HepG2 (cell line): Measurements from ENCODE around the gene HDHD3. TPM values are rescaled to one million over a fixed set of nuclear protein-coding genes. Genes with fewer than 3 reads are reported as not detected.
A peak's percentile ranks its signal among the peaks of the same experiment; 100 is the strongest.

ENCODE experiments used
- BATF2 ChIP-seq: sonication (generic); formaldehyde crosslinking; IDR thresholded peaks from 2 replicates; pipeline ENCODE4 v1.8.0; 2022; ENCODE audit warnings: mild to moderate bottlenecking, missing genetic modification reagents, moderate library complexity
- CBX5 ChIP-seq: sonication (generic); formaldehyde crosslinking; IDR thresholded peaks from 2 replicates; pipeline ENCODE4 v1.4.0; 2020; ENCODE audit warnings: missing genetic modification reagents, borderline replicate concordance
- CENPT ChIP-seq: sonication (generic); formaldehyde crosslinking; IDR thresholded peaks from 2 replicates; pipeline ENCODE4 v1.8.0; 2022; ENCODE audit warnings: low read depth, mild to moderate bottlenecking, moderate library complexity, missing genetic modification reagents
- CHD4 ChIP-seq: fragments of 200-600 bp; sonication (generic); IDR thresholded peaks from 2 replicates; pipeline ENCODE4 v1.7.0; 2017; ENCODE audit warnings: mild to moderate bottlenecking, low read length, borderline replicate concordance
- EZH2 ChIP-seq: conservative IDR thresholded peaks from 2 replicates; pipeline ENCODE4 v1.6.1; 2012; ENCODE audit warnings: mild to moderate bottlenecking, low read depth, low read length, moderate library complexity
- KLF15 ChIP-seq: sonication (generic); formaldehyde crosslinking; IDR thresholded peaks from 2 replicates; pipeline ENCODE4 v1.8.1; 2023; ENCODE audit warnings: borderline replicate concordance, mild to moderate bottlenecking, inconsistent platforms, missing genetic modification reagents, mixed read lengths
- MAF1 ChIP-seq: sonication (generic); formaldehyde crosslinking; IDR thresholded peaks from 2 replicates; pipeline ENCODE4 v1.5.0; 2020; ENCODE audit warnings: missing genetic modification reagents, borderline replicate concordance
- PAXIP1 ChIP-seq: sonication (generic); formaldehyde crosslinking; conservative IDR thresholded peaks from 2 replicates; pipeline ENCODE4 v1.4.0; 2020; ENCODE audit warnings: mild to moderate bottlenecking, missing genetic modification reagents, moderate library complexity
- POGZ ChIP-seq: sonication (generic); formaldehyde crosslinking; IDR thresholded peaks from 2 replicates; pipeline ENCODE4 v1.4.0; 2020; ENCODE audit warnings: mild to moderate bottlenecking, missing genetic modification reagents
- RARA ChIP-seq: IDR thresholded peaks from 2 replicates; pipeline ENCODE4 v1.6.1; 2016; ENCODE audit warnings: missing genetic modification reagents, missing compliant biosample characterization
- ZMYM3 ChIP-seq: sonication (generic); formaldehyde crosslinking; IDR thresholded peaks from 2 replicates; pipeline ENCODE4 v1.5.1; 2020; ENCODE audit warnings: mild to moderate bottlenecking, missing genetic modification reagents
- ZNF329 ChIP-seq: sonication (generic); formaldehyde crosslinking; IDR thresholded peaks from 2 replicates; pipeline ENCODE4 v1.9.0; 2021; ENCODE audit warnings: low read depth, mild to moderate bottlenecking, missing genetic modification reagents
- ZNF441 ChIP-seq: sonication (generic); formaldehyde crosslinking; IDR thresholded peaks from 2 replicates; pipeline ENCODE4 v1.7.0; 2021; ENCODE audit warnings: missing genetic modification reagents, borderline replicate concordance
- ZNF724P ChIP-seq: sonication (generic); formaldehyde crosslinking; IDR thresholded peaks from 2 replicates; pipeline ENCODE4 v1.8.0; 2022; ENCODE audit warnings: missing genetic modification reagents, borderline replicate concordance
- polyA plus RNA-seq, 8 experiments: library from polyadenylated mRNA; depleted of rRNA in 3 of 8; stranded (reverse) in 7 of 8; unstranded in 1 of 8; fragments of >200 nt; fragmentation: Illumina TruSeq in 4 of 8; extraction: Trizol in 4 of 8; gene quantifications; 2 replicates each; pipeline versions ENCODE4 v1.2.1 to v1.2.3, GENCODE V29; 2011 to 2016; ENCODE audit warnings: low read depth in 4 of 8, missing spikeins in 1 of 8, mixed read lengths in 1 of 8; ENCODE audit not compliant: insufficient read depth in 1 of 8
- total RNA-seq, 5 experiments: library from RNA; depleted of rRNA; stranded (reverse); fragments of >200 nt; fragmentation: Illumina TruSeq; extraction: Trizol; gene quantifications; 2 replicates each; pipeline ENCODE4 v1.2.3, GENCODE V29; 2016; ENCODE audit warnings: low read depth in 1 of 5
- TF ChIP-seq, protein P1 (sequence below): sonication (generic); formaldehyde crosslinking; IDR thresholded peaks from 2 replicates; pipeline ENCODE4 v1.5.1; 2020; ENCODE audit warnings: mild to moderate bottlenecking, moderate library complexity, missing genetic modification reagents
- TF ChIP-seq, protein P2 (sequence below), 2 experiments: sonication (generic) in 1 of 2; formaldehyde crosslinking in 1 of 2; IDR thresholded peaks; 2 replicates each; pipeline versions ENCODE4 v1.4.0 to v1.6.1; 2018 to 2020; ENCODE audit warnings: missing genetic modification reagents in 2 of 2, borderline replicate concordance in 1 of 2, low read depth in 1 of 2, mild to moderate bottlenecking in 1 of 2, missing biosample characterization in 1 of 2
- TF ChIP-seq, protein P3 (sequence below): IDR thresholded peaks from 2 replicates; pipeline ENCODE4 v1.6.1; 2016; ENCODE audit warnings: missing compliant biosample characterization, missing genetic modification reagents, borderline replicate concordance
- TF ChIP-seq, protein P4 (sequence below): IDR thresholded peaks from 2 replicates; pipeline ENCODE4 v1.6.1; 2018; ENCODE audit warnings: missing genetic modification reagents, mild to moderate bottlenecking, missing compliant biosample characterization

Gene HDHD3
- total and polyA plus RNA-seq, 2 of the 13 experiments (the other 11 are each of a cell fraction or from before 2014, with no cell fraction given) = 23.1 to 38.5 TPM

- TF ChIP-seq ZNF329 (no peak), ZNF441 (CRISPR knock-in tag) (peak; percentile 31; the same call in 1 of the 2 replicates), BATF2 (CRISPR knock-in tag) (no peak), MAF1 (CRISPR knock-in tag) (no peak), ZNF724P (CRISPR knock-in tag) (no peak), CHD4 (no peak; the same call in 1 of the 2 replicates), EZH2 (no peak), ZMYM3 (no peak; the same call in 1 of the 2 replicates), RARA (CRISPR knock-in tag) (peak; percentile 87), POGZ (CRISPR knock-in tag) (0 out of 2 replicates have a peak, but pooled peaks have one; percentile 55), PAXIP1 (CRISPR knock-in tag) (peak; percentile 99), KLF15 (CRISPR knock-in tag) (no peak), CBX5 (no peak), CENPT (no peak)
- TF ChIP-seq, protein P1, sequence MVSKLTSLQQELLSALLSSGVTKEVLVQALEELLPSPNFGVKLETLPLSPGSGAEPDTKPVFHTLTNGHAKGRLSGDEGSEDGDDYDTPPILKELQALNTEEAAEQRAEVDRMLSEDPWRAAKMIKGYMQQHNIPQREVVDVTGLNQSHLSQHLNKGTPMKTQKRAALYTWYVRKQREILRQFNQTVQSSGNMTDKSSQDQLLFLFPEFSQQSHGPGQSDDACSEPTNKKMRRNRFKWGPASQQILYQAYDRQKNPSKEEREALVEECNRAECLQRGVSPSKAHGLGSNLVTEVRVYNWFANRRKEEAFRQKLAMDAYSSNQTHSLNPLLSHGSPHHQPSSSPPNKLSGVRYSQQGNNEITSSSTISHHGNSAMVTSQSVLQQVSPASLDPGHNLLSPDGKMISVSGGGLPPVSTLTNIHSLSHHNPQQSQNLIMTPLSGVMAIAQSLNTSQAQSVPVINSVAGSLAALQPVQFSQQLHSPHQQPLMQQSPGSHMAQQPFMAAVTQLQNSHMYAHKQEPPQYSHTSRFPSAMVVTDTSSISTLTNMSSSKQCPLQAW (CRISPR knock-in tag) = peak; percentile 96
- TF ChIP-seq, protein P2, sequence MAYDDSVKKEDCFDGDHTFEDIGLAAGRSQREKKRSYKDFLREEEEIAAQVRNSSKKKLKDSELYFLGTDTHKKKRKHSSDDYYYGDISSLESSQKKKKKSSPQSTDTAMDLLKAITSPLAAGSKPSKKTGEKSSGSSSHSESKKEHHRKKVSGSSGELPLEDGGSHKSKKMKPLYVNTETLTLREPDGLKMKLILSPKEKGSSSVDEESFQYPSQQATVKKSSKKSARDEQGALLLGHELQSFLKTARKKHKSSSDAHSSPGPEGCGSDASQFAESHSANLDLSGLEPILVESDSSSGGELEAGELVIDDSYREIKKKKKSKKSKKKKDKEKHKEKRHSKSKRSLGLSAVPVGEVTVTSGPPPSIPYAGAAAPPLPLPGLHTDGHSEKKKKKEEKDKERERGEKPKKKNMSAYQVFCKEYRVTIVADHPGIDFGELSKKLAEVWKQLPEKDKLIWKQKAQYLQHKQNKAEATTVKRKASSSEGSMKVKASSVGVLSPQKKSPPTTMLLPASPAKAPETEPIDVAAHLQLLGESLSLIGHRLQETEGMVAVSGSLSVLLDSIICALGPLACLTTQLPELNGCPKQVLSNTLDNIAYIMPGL (CRISPR knock-in tag; IDR thresholded peaks at IDR 0.05; ENCODE audit: borderline replicate concordance in 1 of 2, low read depth in 1 of 2) = peak in 1 of 2 experiments; percentile 25; a peak in 1 of 4 replicates
- TF ChIP-seq, protein P3, sequence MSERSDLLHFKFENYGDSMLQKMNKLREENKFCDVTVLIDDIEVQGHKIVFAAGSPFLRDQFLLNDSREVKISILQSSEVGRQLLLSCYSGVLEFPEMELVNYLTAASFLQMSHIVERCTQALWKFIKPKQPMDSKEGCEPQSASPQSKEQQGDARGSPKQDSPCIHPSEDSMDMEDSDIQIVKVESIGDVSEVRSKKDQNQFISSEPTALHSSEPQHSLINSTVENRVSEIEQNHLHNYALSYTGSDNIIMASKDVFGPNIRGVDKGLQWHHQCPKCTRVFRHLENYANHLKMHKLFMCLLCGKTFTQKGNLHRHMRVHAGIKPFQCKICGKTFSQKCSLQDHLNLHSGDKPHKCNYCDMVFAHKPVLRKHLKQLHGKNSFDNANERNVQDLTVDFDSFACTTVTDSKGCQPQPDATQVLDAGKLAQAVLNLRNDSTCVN (CRISPR knock-in tag) = no peak
- TF ChIP-seq, protein P4, sequence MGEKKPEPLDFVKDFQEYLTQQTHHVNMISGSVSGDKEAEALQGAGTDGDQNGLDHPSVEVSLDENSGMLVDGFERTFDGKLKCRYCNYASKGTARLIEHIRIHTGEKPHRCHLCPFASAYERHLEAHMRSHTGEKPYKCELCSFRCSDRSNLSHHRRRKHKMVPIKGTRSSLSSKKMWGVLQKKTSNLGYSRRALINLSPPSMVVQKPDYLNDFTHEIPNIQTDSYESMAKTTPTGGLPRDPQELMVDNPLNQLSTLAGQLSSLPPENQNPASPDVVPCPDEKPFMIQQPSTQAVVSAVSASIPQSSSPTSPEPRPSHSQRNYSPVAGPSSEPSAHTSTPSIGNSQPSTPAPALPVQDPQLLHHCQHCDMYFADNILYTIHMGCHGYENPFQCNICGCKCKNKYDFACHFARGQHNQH (CRISPR knock-in tag) = peak; percentile 77; the same call in 1 of the 2 replicates
These were observed 10.9 kb upstream of the HDHD3 start (continued) for GRCh38 chr9:113387560-113388230.
